KOPT-K1 (cell line): ENCODE data around the gene OSTN.

ENCODE experiments used
- H3K27ac ChIP-seq: fragments of 200-600 bp; sonication (generic); 2 replicates; pipeline ENCODE4 v1.5.1; 2016; ENCODE audit warnings: antibody characterized with exemption, mild to moderate bottlenecking, low read depth, low read length; ENCODE audit not compliant: poor library complexity, severe bottlenecking
- H3K36me3 ChIP-seq: fragments of 200-600 bp; sonication (generic); 2 replicates; pipeline ENCODE4 v1.5.1; 2017; ENCODE audit warnings: antibody characterized with exemption, mild to moderate bottlenecking, low read length, moderate library complexity; ENCODE audit not compliant: insufficient read depth
- H3K9me3 ChIP-seq: fragments of 200-600 bp; sonication (generic); 2 replicates; pipeline ENCODE4 v1.5.1; 2017; ENCODE audit warnings: antibody characterized with exemption, low read length, mild to moderate bottlenecking; ENCODE audit not compliant: insufficient read depth, poor library complexity, severe bottlenecking

OSTN gene

GRCh38 chr3:191198480-191198879, 561 bp upstream of the OSTN start:
- no peaks in the 10 kb centered on the region for H3K36me3 ChIP-seq
- no peak overlapping the region for H3K27ac ChIP-seq
- H3K9me3 ChIP-seq, result no peaks in the 10 kb centered on the region

GRCh38 chr3:191210032-191210431, 11.0 kb downstream of the OSTN start:
- Histone ChIP-seq H3K9me3 (no peaks in the 10 kb centered on the region), H3K36me3 (no peaks in the 10 kb centered on the region), H3K27ac (no peak overlapping the region)

GRCh38 chr3:191216510-191216909, 17.5 kb downstream of the OSTN start:
- Histone ChIP-seq H3K36me3 (no peaks in the 10 kb centered on the region), H3K9me3 (no peaks in the 10 kb centered on the region), H3K27ac (no peak overlapping the region)

GRCh38 chr3:191217301-191217700, 18.3 kb downstream of the OSTN start:
- Histone ChIP-seq H3K27ac (no peak overlapping the region), H3K36me3 (no peaks in the 10 kb centered on the region), H3K9me3 (no peaks in the 10 kb centered on the region)

GRCh38 chr3:191220908-191221307, 21.9 kb downstream of the OSTN start:
- H3K36me3 ChIP-seq, result no peaks in the 10 kb centered on the region
- H3K9me3 ChIP-seq, result no peaks in the 10 kb centered on the region
- no peak overlapping the region for H3K27ac ChIP-seq

GRCh38 chr3:191221638-191222037, 22.6 kb downstream of the OSTN start:
- Histone ChIP-seq H3K36me3 (no peaks in the 10 kb centered on the region), H3K9me3 (no peaks in the 10 kb centered on the region), H3K27ac (no peak overlapping the region)

GRCh38 chr3:191227541-191227940, 28.5 kb downstream of the OSTN start:
- H3K27ac ChIP-seq, result no peak overlapping the region
- no peaks in the 10 kb centered on the region for H3K9me3 ChIP-seq
- H3K36me3 ChIP-seq, result no peaks in the 10 kb centered on the region

- Histone ChIP-seq H3K36me3 (no peaks in the 10 kb centered on the region), H3K9me3 (no peaks in the 10 kb centered on the region), H3K27ac (no peak overlapping the region)
Measured at GRCh38 chr3:191234216-191234615, 35.2 kb downstream of the OSTN start.

GRCh38 chr3:191235331-191236314, 36.6 kb downstream of the OSTN start:
- Histone ChIP-seq H3K27ac (no peak overlapping the region), H3K9me3 (no peaks in the 10 kb centered on the region), H3K36me3 (no peaks in the 10 kb centered on the region)

- Histone ChIP-seq H3K27ac (no peak overlapping the region), H3K36me3 (no peaks in the 10 kb centered on the region)
Measured at GRCh38 chr3:191236646-191237045, 37.6 kb downstream of the OSTN start.

GRCh38 chr3:191237047-191237882, 38.2 kb downstream of the OSTN start:
- no peaks in the 10 kb centered on the region for H3K36me3 ChIP-seq
- no peaks in the 10 kb centered on the region for H3K9me3 ChIP-seq
- H3K27ac ChIP-seq, result no peak overlapping the region

More at GRCh38 chr3:191236646-191237045, 37.6 kb downstream of the OSTN start:
- H3K9me3 ChIP-seq, result no peaks in the 10 kb centered on the region

- no peak overlapping the region for H3K27ac ChIP-seq
- no peaks in the 10 kb centered on the region for H3K36me3 ChIP-seq
- H3K9me3 ChIP-seq, result no peaks in the 10 kb centered on the region
Measured at GRCh38 chr3:191238321-191238817, 39.3 kb downstream of the OSTN start.

- Histone ChIP-seq H3K36me3 (no peaks in the 10 kb centered on the region), H3K9me3 (no peaks in the 10 kb centered on the region), H3K27ac (no peak overlapping the region)
Measured at GRCh38 chr3:191239407-191240031, 40.5 kb downstream of the OSTN start.

- Histone ChIP-seq H3K27ac (no peak overlapping the region), H3K36me3 (no peaks in the 10 kb centered on the region), H3K9me3 (no peaks in the 10 kb centered on the region)
Measured at GRCh38 chr3:191240486-191240885, 41.4 kb downstream of the OSTN start.
